ENCODE measurements around the gene STYX.

Gene STYX

GRCh38 chr14:52729585-52729924 lies 411 bp upstream of the STYX start:
- Histone ChIP-seq H3K36me3 (ENCODE audit: insufficient read depth, insufficient read length, low read length) (peaks cover 46% of the 10 kb centered on the region), H3K4me3 (ENCODE audit: insufficient read length, low read depth) (no peak overlapping the region)

GRCh38 chr14:52730709-52731111 lies 744 bp downstream of the STYX start:
- Histone ChIP-seq H3K9me3 (ENCODE audit: insufficient read depth, low read length) (no peaks in the 10 kb centered on the region), H3K4me3 (ENCODE audit: insufficient read length, low read depth) (peak overlapping the region; percentile 92), H3K27me3 (ENCODE audit: insufficient read depth, insufficient read length) (no peaks in the 10 kb centered on the region), H3K9ac (ENCODE audit: insufficient read length, low read depth) (peak overlapping the region; percentile 96), H3K36me3 (ENCODE audit: insufficient read depth, insufficient read length, low read length) (peaks cover 38% of the 10 kb centered on the region), H3K4me1 (ENCODE audit: insufficient read depth, insufficient read length) (no peaks in the 10 kb centered on the region)
- DNase-seq (ENCODE audit: low read depth, low spot score) = no peak
- TF ChIP-seq ZNF274 (IDR thresholded peaks at IDR 0.05; ENCODE audit: low read depth, low read length) = no peak
- no peak for TF ChIP-seq SUZ12 (IDR thresholded peaks at IDR 0.05; ENCODE audit: extremely low read depth, insufficient read depth, insufficient read length)
- TF ChIP-seq YY1 (IDR thresholded peaks at IDR 0.05; ENCODE audit: insufficient read depth, insufficient read length) = no peak

More at GRCh38 chr14:52729585-52729924, 411 bp upstream of the STYX start:
- Histone ChIP-seq H3K27me3 (ENCODE audit: insufficient read depth, insufficient read length) (no peaks in the 10 kb centered on the region), H3K9me3 (ENCODE audit: insufficient read depth, low read length) (no peaks in the 10 kb centered on the region), H3K4me1 (ENCODE audit: insufficient read depth, insufficient read length) (no peaks in the 10 kb centered on the region), H3K9ac (ENCODE audit: insufficient read length, low read depth) (no peak overlapping the region)
- TF ChIP-seq YY1 (IDR thresholded peaks at IDR 0.05; ENCODE audit: insufficient read depth, insufficient read length) (no peak), SUZ12 (IDR thresholded peaks at IDR 0.05; ENCODE audit: extremely low read depth, insufficient read depth, insufficient read length) (no peak), ZNF274 (IDR thresholded peaks at IDR 0.05; ENCODE audit: low read depth, low read length) (no peak)
- no peak for DNase-seq (ENCODE audit: low read depth, low spot score)

- H3K4me1 ChIP-seq (ENCODE audit: insufficient read depth, insufficient read length) = no peaks in the 10 kb centered on the region
- peaks cover 19% of the 10 kb centered on the region for H3K36me3 ChIP-seq (ENCODE audit: insufficient read depth, insufficient read length, low read length)
- no peak overlapping the region for H3K4me3 ChIP-seq (ENCODE audit: insufficient read length, low read depth)
- TF ChIP-seq ZNF274 (IDR thresholded peaks at IDR 0.05; ENCODE audit: low read depth, low read length) (no peak), SUZ12 (IDR thresholded peaks at IDR 0.05; ENCODE audit: extremely low read depth, insufficient read depth, insufficient read length) (no peak), YY1 (IDR thresholded peaks at IDR 0.05; ENCODE audit: insufficient read depth, insufficient read length) (no peak)
- no peaks in the 10 kb centered on the region for H3K27me3 ChIP-seq (ENCODE audit: insufficient read depth, insufficient read length)
- no peaks in the 10 kb centered on the region for H3K9me3 ChIP-seq (ENCODE audit: insufficient read depth, low read length)
- DNase-seq (ENCODE audit: low read depth, low spot score) = no peak
- H3K9ac ChIP-seq (ENCODE audit: insufficient read length, low read depth) = no peak overlapping the region
These were observed 3.9 kb downstream of the STYX start for GRCh38 chr14:52733824-52734223.

- H3K36me3 ChIP-seq (ENCODE audit: insufficient read depth, insufficient read length, low read length) = peaks cover 19% of the 10 kb centered on the region
- no peak overlapping the region for H3K4me3 ChIP-seq (ENCODE audit: insufficient read length, low read depth)
- H3K9me3 ChIP-seq (ENCODE audit: insufficient read depth, low read length) = no peaks in the 10 kb centered on the region
- H3K9ac ChIP-seq (ENCODE audit: insufficient read length, low read depth) = no peak overlapping the region
- no peak for TF ChIP-seq YY1 (IDR thresholded peaks at IDR 0.05; ENCODE audit: insufficient read depth, insufficient read length)
- no peak for TF ChIP-seq ZNF274 (IDR thresholded peaks at IDR 0.05; ENCODE audit: low read depth, low read length)
- no peak for TF ChIP-seq SUZ12 (IDR thresholded peaks at IDR 0.05; ENCODE audit: extremely low read depth, insufficient read depth, insufficient read length)
- H3K4me1 ChIP-seq (ENCODE audit: insufficient read depth, insufficient read length) = no peaks in the 10 kb centered on the region
- no peak for DNase-seq (ENCODE audit: low read depth, low spot score)
- no peaks in the 10 kb centered on the region for H3K27me3 ChIP-seq (ENCODE audit: insufficient read depth, insufficient read length)
These were observed 6.0 kb downstream of the STYX start for GRCh38 chr14:52735921-52736489.

- Histone ChIP-seq H3K36me3 (ENCODE audit: insufficient read depth, insufficient read length, low read length) (peaks cover 12% of the 10 kb centered on the region), H3K9me3 (ENCODE audit: insufficient read depth, low read length) (no peaks in the 10 kb centered on the region), H3K4me1 (ENCODE audit: insufficient read depth, insufficient read length) (no peaks in the 10 kb centered on the region), H3K4me3 (ENCODE audit: insufficient read length, low read depth) (no peak overlapping the region), H3K27me3 (ENCODE audit: insufficient read depth, insufficient read length) (no peaks in the 10 kb centered on the region), H3K9ac (ENCODE audit: insufficient read length, low read depth) (no peak overlapping the region)
- no peak for TF ChIP-seq YY1 (IDR thresholded peaks at IDR 0.05; ENCODE audit: insufficient read depth, insufficient read length)
- TF ChIP-seq SUZ12 (IDR thresholded peaks at IDR 0.05; ENCODE audit: extremely low read depth, insufficient read depth, insufficient read length) = no peak
- TF ChIP-seq ZNF274 (IDR thresholded peaks at IDR 0.05; ENCODE audit: low read depth, low read length) = no peak
- DNase-seq (ENCODE audit: low read depth, low spot score) = no peak
These were observed 8.4 kb downstream of the STYX start for GRCh38 chr14:52738409-52738808.

- Histone ChIP-seq H3K4me1 (ENCODE audit: insufficient read depth, insufficient read length) (no peaks in the 10 kb centered on the region), H3K36me3 (ENCODE audit: insufficient read depth, insufficient read length, low read length) (peaks cover 3% of the 10 kb centered on the region), H3K9me3 (ENCODE audit: insufficient read depth, low read length) (no peaks in the 10 kb centered on the region), H3K9ac (ENCODE audit: insufficient read length, low read depth) (no peak overlapping the region), H3K27me3 (ENCODE audit: insufficient read depth, insufficient read length) (no peaks in the 10 kb centered on the region), H3K4me3 (ENCODE audit: insufficient read length, low read depth) (no peak overlapping the region)
- no peak for TF ChIP-seq ZNF274 (IDR thresholded peaks at IDR 0.05; ENCODE audit: low read depth, low read length)
- no peak for TF ChIP-seq YY1 (IDR thresholded peaks at IDR 0.05; ENCODE audit: insufficient read depth, insufficient read length)
- no peak for TF ChIP-seq SUZ12 (IDR thresholded peaks at IDR 0.05; ENCODE audit: extremely low read depth, insufficient read depth, insufficient read length)
- DNase-seq (ENCODE audit: low read depth, low spot score) = no peak
These were observed 10.8 kb downstream of the STYX start for GRCh38 chr14:52740751-52741150.

GRCh38 chr14:52741865-52742264 lies 11.9 kb downstream of the STYX start:
- H3K4me1 ChIP-seq (ENCODE audit: insufficient read depth, insufficient read length) = no peaks in the 10 kb centered on the region
- no peaks in the 10 kb centered on the region for H3K27me3 ChIP-seq (ENCODE audit: insufficient read depth, insufficient read length)
- peaks cover 3% of the 10 kb centered on the region for H3K36me3 ChIP-seq (ENCODE audit: insufficient read depth, insufficient read length, low read length)
- no peak for TF ChIP-seq SUZ12 (IDR thresholded peaks at IDR 0.05; ENCODE audit: extremely low read depth, insufficient read depth, insufficient read length)
- TF ChIP-seq YY1 (IDR thresholded peaks at IDR 0.05; ENCODE audit: insufficient read depth, insufficient read length) = no peak
- TF ChIP-seq ZNF274 (IDR thresholded peaks at IDR 0.05; ENCODE audit: low read depth, low read length) = no peak
- no peak overlapping the region for H3K4me3 ChIP-seq (ENCODE audit: insufficient read length, low read depth)
- no peak overlapping the region for H3K9ac ChIP-seq (ENCODE audit: insufficient read length, low read depth)
- no peaks in the 10 kb centered on the region for H3K9me3 ChIP-seq (ENCODE audit: insufficient read depth, low read length)
- DNase-seq (ENCODE audit: low read depth, low spot score) = no peak

Data from NT2/D1 (cell line).